ENCODE results near the gene PLEKHA6.
A peak's percentile ranks its signal among the peaks of the same experiment; 100 is the strongest.

PLEKHA6 gene

DNA sequence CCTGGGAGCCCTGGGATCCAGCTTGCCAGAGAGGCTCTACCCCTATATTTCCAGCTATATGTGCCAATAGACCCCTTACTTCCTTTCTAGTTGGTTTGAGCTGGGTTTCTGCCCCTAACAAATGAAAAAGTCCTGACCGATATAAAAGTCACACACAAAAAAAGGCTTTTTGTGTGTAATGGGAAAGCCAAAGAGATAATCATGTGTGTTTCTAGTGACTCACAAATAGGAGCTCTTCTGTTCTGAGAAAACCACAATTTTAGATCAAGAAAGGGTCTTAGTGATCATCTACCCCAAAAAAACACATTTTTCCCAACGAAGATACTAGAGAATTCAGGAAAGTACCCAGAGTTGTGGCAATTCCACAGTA, 23.0 kb upstream of the PLEKHA6 start:
- DNase-seq, result no peak

DNA sequence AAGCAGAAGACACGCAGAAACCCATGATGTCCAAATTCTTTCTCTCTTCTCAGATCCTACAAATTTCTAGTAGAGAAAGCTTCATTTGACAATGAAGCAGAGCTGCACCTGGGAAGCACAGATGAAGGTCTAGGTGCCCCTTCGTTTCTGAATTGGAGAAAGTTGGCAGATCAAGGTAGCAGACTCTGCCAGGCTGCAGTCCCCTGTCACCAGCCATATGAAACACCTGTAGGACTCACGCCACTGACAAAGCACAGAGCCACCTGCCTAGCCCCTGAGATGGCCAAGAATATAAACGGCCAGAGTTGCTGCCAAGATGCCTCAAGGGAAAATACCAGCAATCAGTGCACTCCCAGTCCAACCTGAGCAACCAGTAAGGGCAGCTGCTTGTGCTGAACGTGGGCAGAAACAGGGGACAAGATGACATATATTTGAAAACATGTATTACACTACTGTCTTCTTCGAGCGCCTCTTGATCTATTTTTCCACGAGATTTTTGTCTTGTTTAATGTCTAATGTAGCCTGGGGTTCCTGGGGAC, 20.6 kb upstream of the PLEKHA6 start:
- no peak for DNase-seq

DNA sequence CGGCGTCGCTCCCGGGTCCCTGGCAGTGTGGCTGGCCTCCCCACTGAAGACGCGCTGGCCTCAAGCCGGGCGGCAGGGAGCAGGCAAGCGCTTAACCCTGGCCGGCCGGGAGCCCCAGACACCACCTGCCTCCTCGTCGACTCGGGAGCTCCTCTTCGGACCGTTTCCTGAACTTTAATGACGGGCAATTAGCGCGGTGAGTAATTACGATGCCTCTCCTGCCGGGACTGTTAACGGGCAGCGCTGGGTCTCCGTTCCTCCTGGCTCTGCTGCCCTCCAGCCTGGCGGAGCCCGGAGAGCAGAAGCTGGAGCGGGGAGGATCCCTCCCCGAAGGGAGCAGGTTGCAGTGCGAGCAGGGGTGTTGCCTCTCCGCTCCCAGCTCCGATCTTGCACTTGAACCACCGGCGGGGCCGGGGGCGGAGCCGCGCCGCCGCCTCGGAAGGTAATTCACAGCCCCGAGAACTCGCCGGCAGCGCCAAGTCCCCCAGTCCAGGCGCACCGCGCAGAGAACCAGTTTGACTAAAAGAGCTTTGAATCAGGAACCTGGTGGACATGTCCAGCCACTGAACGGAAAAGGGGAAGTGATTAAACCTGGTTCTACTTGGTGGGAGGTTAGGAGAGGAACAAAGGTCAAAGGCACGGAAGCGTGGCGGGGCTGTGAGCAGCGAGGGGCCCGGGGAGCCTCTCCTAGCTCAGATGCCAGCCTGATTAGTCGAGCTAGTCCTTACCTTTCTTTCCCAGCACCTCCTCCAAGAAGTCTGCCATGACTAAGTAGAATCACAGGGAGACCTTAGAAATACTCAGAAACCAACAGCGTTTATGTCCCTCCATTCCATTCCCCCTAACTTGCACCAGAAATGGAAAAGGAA, 18.3 kb upstream of the PLEKHA6 start:
- no peak for DNase-seq

DNA sequence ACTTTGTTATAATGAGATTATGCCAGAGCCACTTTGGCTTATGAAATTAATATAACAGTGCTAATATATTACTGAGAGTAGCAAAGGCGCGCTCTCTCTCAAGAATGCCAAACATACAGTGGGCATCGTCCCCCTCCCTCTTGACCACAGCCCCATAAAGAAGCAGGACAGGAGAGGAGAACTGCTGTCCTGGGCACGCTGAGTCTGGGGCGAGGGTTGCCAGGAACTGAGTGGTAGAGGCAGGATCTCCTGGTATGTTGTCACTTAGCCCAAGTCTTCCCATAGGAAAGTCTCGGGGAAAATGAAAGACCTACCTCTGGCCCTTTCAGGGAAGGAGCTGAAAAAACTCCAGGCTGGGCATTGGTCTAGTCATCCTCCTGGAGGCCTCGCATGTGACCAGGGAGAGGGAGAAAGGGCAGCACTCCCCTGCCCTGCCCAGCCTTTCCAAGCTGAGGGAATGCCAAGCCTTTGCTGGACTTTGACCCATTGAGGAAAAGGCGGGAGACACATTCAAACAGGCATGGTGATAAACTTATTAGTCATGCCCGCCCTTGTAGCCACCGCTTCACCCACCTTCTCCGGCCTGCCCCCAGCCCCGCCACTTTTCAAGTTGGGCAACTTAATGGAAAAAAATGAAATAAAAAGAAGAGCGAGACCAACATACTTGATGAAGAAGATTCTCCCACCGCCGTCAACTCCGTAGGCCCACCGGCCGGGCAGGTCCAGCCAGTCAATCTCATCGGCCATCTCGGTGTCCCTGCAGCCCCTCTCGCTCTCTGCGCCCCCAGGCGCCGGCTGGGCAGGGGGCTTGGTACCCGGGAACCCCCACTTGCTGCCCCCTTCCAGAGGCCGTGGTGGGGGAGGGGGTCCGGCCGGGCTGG, 17.4 kb upstream of the PLEKHA6 start:
- DNase-seq, result no peak

DNA sequence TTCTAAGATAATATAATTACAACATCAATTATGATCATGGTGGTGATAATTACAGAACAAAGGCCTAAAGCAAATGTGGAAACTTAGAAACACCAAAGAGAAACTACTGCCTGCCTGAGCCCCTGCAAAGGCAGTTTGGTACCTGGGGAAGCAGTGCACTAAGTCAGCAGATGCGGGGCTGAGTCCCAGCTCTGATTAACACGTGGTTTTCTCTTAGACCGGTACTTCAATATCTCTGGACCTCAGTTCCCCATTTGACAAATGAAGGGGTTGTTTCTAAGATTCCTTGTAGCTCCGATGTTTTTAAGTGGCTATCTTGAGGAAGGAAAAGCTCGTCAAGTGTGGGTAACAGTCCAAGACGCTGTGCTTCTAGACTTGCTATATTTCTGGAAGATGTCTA, 16.7 kb upstream of the PLEKHA6 start:
- DNase-seq, result no peak

DNA sequence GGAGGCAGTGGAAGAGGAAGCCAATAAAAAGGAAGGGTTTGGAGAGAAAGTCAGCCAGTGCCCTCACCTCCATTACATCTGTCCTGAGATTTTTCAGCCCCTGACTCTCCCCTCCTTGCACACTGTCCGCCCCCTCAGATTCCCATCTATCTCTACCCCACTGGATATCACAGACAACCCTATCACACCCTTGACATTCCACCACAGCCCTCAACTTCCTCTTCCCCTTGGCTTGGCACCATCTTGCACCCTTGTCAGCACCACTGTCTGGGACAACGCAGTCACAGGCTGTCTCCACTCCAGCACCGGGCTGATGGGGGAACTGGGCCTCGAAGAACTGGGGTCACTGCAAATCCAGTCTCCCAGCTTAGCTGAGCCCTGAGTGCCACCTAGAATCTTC, 14.2 kb upstream of the PLEKHA6 start:
- DNase-seq, result no peak

DNA sequence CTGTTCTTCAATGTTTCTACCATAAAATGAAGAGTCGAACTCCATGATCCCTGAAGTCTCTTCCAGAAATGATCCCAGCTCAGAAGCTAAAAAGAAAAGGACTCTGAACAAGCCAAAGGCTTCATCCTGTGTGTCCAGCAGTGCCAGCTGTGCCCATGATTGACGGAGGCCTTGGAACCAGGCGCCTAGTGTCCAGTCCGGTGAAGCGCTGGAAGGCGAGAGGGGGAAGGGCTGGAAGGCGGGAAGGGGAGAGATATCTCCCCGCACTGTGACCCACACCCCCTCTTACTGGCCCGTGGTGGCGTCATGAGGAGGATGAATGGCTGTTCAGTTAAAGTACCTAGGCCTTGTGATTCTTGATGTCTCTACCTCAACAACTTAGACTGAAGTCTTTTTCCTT, 10.4 kb upstream of the PLEKHA6 start:
- DNase-seq, result no peak

DNA sequence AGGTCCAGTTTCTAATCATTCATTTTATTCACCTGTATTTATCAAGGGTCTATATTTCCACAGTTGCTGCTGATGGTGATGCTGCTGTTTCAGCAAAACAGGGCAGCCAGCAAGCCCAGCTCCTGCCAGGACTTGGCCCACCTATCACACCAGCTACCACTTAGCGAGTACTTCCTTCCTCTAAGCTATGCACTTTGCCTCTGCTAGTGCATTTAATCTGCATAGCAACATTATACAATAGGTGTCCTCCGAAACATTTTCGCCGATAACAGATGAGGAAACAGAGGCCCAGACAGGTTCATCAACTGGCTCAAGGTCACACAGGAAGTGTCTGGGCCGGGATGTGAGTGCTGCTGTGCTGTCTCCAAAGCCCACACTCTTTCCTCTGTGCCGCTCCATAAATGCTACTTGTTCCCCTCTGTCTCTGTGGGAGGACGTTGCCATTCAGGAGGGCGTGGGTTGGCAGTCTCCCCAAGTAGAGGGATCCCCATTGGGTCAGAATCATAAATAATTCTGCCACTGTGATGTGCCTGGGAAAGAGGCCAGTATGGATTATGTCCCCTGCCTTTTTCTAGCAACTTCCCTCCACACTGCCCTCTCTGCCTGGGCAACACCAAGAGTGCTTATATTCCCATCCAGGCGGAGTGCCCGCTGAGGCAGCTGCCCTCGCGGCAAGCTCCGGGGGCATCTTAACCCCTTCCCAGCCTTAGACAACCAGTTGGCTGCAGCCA, 9.4 kb upstream of the PLEKHA6 start:
- no peak for DNase-seq

DNA sequence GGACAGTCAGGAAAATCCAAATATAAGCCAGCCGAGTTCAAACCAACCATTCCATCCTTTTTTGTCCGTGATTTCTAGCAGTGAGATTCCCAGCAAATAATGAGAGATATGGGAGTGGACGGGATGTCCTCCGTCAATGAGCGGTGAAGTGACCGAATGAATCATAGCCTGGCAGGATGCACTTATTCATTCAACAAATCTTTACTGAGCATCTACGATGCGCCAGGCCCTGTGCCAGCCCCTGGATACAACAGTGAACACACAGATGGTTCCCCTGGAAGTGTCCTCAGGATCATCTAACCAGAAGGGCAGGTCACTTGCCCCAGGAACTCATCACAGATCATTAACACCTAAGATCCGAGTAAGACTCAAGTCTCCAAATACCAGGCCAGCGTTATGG, 8.2 kb upstream of the PLEKHA6 start:
- no peak for DNase-seq

DNA sequence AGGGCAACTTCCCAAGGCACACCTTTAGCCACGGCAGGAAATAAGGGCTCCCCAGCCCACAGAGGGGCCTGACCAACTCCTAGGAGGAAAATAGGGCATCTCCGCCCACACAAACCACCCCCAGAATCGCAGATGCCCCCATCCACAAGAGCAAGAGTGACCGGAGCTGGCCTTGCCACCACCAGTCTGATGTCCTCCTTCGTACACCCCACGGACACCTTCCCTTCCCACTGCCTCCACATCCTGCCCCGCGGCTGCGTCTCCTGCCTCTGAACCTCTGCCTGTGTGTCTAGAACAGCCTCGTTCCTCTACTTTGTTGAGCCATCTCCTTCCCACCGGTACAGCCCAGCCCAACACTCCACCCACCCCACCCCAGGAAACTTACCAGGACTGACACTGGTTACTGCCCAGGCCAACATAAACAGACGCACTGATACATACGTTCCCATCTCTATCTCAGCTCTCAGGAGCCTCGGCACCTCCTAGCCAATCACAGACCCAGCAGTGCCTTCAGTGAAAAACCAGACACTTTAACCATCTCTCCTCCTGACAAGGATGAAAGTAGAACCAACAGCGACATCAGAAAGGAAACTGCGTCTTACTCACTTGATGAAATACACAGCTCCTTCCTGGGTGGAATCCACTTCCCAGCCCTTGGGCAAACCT, 7.6 kb upstream of the PLEKHA6 start:
- DNase-seq, result no peak

DNA sequence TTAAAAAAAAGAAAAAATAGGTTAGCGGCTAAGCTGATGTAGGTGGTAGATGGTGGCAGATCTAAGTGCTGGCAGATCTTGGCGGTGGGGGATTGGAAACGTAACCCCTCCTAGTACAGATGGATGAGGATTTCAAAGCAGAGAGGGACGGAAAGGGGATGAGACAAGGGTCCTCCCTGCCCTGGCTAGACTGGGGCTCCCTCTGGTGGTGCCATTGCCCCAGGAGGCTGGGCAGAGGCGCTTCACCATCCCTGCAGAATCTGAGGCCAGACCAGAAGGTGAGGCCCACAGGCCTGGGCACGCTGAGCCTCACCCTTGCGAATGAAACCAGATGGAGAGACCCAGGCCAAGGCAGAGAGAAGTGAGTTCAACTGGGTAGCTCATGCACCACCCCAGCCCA, 7.0 kb upstream of the PLEKHA6 start:
- no peak for DNase-seq

DNA sequence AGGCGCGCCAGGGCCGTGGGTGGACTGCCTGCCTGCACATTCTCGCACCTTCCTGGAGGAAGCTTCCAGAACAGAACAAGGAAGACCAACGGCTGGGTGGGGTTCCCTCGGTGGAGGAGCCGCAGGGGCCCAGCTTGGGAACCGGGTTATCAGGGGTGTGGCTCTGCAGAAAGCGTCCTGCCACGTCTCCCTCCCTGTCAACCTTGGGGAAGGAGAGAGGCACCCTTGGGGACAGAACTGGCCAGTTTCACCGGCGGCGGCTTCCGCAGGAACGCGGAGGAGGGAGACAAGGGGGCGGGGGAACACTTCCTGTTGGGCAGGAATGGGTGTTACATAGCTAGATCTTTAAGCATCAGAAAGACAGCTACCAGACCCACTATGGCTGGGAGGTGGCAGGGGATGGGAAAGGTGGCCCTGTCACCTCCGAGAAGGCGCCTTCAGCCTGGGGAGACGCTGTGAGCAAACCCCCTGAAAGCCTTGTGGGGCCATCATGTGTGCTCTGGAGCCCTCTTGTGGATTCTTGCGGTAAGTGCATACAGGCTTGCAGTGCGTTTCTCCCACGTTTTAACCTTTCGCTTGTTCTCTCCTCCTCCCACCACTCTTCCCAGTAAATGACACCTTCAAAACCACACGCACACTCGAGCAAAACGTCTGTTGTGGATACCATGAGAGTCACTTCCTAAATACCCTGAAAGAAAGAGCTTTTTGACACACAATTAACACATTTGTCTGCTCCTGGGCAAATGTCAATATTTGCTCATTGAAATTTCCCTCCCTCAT, 3.8 kb upstream of the PLEKHA6 start:
- DNase-seq, result peak; percentile 70

DNA sequence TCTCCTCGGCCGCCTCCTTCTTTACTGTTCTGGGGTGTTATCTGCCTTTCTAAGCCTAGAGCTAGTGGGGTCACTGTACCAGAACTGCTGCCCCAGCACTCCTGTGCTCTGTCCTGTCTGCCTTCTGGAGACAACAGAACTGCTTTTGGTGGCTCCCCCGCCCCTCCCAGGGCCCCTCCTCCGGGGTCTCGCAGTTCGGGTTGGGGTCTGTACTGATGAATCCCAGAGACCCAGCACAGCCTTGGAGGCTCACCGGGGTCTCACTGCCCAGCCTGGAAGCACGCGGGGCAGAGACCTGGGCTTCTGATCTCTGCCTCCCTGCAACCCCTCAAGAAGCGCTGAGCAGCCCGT, 3.2 kb upstream of the PLEKHA6 start:
- no peak for DNase-seq

DNA sequence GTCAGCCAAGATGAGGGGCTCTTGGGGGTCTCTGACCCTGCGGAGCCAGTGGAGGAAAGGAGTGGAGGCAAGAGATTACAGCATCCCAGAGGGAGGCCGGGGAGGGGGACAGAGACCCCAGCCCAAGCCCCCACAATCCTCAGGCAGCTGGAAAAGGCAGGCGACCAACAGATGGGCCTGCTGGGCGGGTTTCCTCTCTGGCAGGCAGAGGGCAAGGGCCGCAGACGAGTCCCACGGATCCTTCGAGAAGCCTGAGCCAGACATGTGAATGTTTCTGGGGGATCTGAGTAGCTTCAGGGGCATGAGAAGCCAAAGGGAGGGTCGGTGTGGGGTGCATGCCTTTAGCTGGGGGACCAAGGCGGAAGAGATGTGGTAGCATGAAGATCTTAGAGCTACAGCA, 2.1 kb upstream of the PLEKHA6 start:
- no peak for DNase-seq

DNA sequence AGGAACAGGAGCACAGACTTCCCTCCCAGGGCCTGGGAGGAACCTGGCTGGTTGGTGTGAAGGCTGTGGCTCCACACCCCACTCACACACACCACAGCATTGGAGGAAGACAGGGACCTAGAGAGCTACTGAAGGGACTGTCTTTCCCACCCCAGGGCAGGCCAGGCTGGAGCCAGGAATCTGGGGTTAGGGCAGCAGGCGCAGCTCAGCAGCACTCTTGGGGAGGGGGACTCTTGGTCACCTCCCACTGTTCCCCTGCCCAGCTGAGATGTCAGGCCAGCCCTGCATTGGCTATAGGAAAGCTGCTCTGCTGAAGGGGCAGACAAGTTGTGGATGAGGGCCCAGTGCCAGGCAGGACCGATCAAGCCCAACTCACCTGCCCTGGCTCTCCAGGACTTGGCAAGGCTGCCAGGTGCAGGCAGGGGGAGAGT, 1.6 kb upstream of the PLEKHA6 start:
- no peak for DNase-seq

DNA sequence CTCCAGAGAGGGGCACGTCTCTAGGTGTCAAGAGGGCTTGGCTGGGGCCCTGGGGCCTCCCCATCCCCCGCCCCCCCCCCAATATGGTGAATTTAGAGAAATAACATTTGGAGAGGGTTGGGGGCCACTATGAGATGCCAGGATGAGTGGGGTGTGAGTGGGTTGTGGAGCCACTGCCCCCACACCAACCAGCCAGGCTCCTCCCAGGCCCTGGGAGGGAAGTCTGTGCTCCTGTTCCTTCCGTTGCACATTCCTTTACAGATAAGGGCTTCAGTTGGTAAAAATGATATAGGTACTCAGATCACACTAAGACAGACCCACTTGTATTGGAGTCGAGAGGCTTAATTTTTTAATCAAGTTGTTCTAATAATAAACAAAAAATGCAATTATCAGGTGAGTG, 585 bp upstream of the PLEKHA6 start:
- DNase-seq, result no peak

DNA sequence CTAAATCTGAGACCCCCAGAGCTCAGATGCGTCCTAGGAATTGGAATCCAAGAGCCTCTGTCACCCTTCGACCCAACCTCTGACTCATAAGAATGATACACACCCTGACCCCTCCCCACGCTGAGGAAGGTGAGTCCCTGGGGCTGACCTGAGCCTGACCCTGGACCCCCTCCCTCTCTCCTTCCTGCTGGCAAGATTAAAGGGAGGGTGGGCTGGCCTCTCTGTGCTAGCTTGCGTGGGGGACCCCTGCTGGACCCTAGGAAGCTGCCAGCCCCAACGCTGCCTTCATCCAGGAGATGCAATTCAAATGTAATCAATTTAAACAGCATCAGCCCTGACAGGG, 627 bp downstream of the PLEKHA6 start:
- DNase-seq, result no peak

DNA sequence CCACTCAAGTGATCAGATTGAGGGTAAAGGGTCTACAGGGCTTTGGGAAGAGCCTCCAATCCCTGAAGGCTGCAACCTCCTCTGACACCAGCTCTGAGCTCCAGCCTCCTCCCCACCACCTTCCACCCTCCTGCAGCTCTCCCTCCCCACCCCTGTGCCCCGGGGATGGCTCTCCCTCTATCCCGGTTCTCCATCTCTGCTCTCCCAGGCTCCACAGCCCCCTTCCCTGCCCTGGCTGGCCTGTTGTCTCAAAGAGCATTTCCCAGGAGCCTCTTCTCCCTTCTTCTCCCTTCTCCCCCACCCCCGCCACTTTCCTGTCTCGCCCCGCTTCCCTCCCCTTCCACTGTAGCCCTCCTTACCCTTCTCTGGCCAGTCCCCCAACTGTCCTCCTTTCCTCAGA, 1.1 kb downstream of the PLEKHA6 start:
- DNase-seq, result peak; percentile 27

DNA sequence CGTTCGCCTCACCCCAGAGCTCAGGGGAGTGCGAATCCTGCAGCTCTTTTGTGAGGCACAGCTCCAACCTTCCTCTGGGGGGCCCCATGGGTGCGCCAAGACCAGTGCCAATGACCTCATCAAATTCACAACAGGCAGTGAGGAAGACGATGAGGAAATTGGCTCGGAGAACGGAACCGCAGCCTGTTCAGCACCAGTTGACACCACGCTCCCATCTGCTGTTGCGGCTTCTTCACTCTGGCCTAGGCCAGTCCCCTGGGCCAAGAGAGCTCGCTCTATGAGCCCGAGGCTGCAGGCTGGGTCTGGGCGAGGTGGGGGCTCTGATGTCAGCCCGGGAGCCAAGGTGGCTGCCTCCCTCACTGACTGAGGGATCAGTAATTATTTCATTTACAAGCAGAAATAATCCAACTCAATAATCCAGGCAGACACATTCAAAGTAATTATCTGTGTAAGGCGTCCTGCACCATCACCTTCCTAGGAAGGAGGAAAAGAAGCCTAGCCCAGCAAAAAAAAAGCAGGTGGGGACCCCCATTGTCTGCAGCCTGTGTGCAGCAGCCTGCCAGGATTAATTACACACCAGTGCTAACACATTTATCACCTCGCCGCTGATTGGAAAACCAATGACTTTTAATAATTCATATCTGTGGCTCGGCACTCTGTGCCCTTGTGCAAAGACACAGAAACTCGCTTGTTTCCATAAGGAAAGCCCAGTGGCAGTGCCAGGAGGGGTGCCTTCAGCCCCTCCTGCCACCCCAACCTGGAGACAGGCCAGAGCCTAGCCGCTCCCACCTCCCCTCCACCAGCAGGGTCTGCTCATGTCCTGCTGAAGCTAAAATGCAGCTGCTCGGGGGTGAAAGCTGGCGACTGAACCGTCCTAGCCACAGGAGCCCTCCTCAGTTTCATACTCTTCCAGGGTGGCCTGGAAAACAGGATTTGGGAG, 1.9 kb downstream of the PLEKHA6 start:
- peak; percentile 56 for DNase-seq

DNA sequence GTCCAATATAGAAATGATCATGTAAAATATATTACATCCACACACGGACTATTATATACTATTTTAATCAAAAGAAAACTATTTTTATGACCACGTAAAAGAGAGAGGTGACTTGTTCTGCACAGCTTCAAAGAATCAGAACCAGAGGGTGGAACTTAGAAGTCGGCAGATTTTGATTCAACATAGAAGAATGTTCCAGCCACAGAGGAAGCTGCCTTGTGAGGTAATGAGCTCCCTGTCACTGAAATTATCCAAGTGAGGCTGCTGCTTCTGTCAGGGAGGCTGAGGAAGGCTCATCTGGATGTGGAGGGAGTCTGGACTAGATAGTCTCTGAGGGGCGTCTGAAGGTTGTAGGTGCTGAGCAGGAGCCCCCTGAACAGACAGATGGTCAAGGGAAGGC, 2.7 kb downstream of the PLEKHA6 start:
- no peak for DNase-seq

DNA sequence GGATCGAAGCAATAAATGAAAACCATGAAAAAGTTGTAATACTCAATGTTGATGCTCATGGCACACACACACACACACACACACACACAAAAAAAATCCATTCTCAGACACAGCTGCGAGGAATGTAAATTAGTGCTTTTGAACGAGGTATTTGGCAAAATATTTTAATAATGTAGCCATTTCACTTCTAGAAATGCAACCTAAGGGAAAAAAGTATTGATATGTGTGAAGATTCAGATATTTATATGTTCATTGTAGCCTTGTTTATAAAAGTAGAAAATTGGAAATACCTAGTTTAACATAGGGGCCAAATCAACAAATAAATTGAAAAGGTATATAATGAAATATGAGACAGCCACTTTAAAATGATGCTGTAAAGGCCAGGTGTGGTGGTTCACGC, 3.8 kb downstream of the PLEKHA6 start:
- DNase-seq, result no peak

All from NCI-H2171 (cell line).